Measurements from ENCODE around the gene FYN.

The FYN gene

DNA sequence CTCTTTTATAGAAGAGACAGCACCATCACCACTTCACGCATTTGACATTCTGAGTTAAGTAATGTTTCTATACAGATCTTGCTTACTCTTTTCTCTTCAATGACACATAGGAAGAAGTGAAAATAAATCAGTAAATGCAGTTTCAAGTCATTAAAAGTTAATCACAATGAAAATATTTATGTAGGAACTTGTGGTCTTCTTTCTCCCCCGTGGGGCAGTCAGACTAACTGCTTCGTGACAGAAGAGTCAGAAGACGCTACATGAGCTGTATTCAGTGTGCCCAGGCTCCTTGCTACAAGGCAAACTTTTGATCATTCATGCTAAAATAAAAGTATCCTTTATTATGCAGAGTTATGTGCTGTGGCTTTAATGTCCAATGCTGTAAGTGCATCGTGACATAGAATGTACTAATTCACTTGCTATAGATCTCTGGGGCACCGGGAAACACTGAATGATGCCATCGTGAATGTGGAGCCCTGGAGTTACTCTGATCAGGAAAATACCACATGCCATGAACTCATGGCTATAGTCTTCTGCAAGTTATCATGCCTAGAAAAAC, 149.8 kb downstream of the FYN start:
- TF ChIP-seq ZFX (IDR thresholded peaks at IDR 0.05) (no peak), CTCF (conservative IDR thresholded peaks at IDR 0.05) (no peak)
- no peak overlapping the region for H3K27ac ChIP-seq

- H3K27ac ChIP-seq: no peak overlapping the region
- TF ChIP-seq CTCF (conservative IDR thresholded peaks at IDR 0.05) (no peak), ZFX (IDR thresholded peaks at IDR 0.05) (no peak)
Observed at GRCh38 chr6:111722179-111722731, 151.0 kb downstream of the FYN start.

DNA sequence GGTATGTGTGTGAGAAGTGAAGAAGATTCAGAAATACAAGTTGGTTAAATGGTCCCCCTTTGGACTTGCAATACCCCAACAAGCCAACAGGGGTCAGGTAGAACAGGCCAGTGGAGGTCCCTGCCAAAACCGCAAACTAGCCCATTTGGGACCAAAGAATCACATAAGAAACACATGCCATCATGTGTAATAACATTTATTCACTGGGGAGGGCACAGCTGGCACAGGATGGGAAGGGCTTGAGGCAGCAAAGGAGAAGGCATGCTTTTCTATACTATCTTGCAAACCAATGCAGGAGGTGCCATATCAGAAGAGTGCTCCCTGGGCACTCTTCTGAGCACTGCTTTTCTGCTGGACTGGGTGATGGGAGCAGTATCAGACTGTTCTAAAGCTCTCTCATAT, 151.5 kb downstream of the FYN start:
- TF ChIP-seq ZFX (IDR thresholded peaks at IDR 0.05): no peak
- TF ChIP-seq CTCF (conservative IDR thresholded peaks at IDR 0.05): peak; percentile 79
- no peak overlapping the region for H3K27ac ChIP-seq

GRCh38 chr6:111720931-111721496, 152.2 kb downstream of the FYN start:
- no peak overlapping the region for H3K27ac ChIP-seq
- TF ChIP-seq CTCF (conservative IDR thresholded peaks at IDR 0.05) (no peak), ZFX (IDR thresholded peaks at IDR 0.05) (no peak)

GRCh38 chr6:111718990-111719389, 154.3 kb downstream of the FYN start:
- no peak overlapping the region for H3K27ac ChIP-seq
- TF ChIP-seq ZFX (IDR thresholded peaks at IDR 0.05): no peak
- no peak for TF ChIP-seq CTCF (conservative IDR thresholded peaks at IDR 0.05)

- TF ChIP-seq CTCF (conservative IDR thresholded peaks at IDR 0.05) (no peak), ZFX (IDR thresholded peaks at IDR 0.05) (no peak)
- no peak overlapping the region for H3K27ac ChIP-seq
Observed at GRCh38 chr6:111718326-111718725, 154.9 kb downstream of the FYN start.

DNA sequence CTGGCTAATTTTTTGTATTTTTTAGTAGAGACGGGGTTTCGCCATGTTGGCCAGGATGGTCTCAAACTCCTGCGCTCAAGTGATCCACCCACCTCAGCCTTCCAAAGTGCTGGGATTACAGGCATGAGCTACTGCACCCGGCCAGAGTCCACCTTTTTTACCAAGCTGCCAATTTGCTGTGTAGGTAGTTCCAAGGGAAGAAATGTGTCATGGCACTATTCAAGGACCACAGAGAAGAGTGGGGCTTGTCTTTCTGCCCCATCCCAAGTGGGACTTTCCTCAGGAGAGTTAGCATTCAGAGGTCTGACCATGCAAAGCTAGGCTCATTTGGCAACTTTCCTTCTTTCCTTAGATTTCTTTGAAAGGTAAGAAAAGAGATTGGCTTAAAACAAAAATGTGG, 155.6 kb downstream of the FYN start:
- no peak overlapping the region for H3K27ac ChIP-seq
- TF ChIP-seq CTCF (conservative IDR thresholded peaks at IDR 0.05) (no peak), ZFX (IDR thresholded peaks at IDR 0.05) (no peak)

All from C4-2B (cell line).